Nephron (organoid): Measurements from ENCODE around the gene TLCD5.
A peak's percentile ranks its signal among the peaks of the same experiment; 100 is the strongest.

Source experiments
- H3K27ac Mint-ChIP-seq, 3 experiments: 2 replicates each; pipeline ENCODE4 v1.8.0; 2020; ENCODE audit warnings: mixed read lengths in 3 of 3, mild to moderate bottlenecking in 2 of 3, moderate library complexity in 1 of 3
- H3K27me3 Mint-ChIP-seq: 2 replicates; pipeline ENCODE4 v1.8.0; 2021; ENCODE audit warnings: low read depth, mild to moderate bottlenecking, moderate library complexity, mixed read lengths
- H3K36me3 Mint-ChIP-seq: 2 replicates; pipeline ENCODE4 v1.8.0; 2020; ENCODE audit warnings: low read depth, mixed read lengths
- H3K4me1 Mint-ChIP-seq: 2 replicates; pipeline ENCODE4 v1.8.0; 2020; ENCODE audit warnings: mixed read lengths
- H3K4me3 Mint-ChIP-seq, 3 experiments: 2 replicates each; pipeline ENCODE4 v1.8.0; 2020; ENCODE audit warnings: mild to moderate bottlenecking in 3 of 3, mixed read lengths in 3 of 3, moderate library complexity in 2 of 3
- H3K9me3 Mint-ChIP-seq: 2 replicates; pipeline ENCODE4 v1.8.0; 2020; ENCODE audit warnings: mixed read lengths
- TF ChIP-seq, protein P1 (sequence below), 3 experiments: fragments of 200-600 bp; sonication (generic); IDR thresholded peaks; one replicate each; pipeline ENCODE4 v1.5.0; 2021; ENCODE audit warnings: antibody characterized with exemption in 3 of 3; ENCODE audit not compliant: unreplicated experiment in 3 of 3

The TLCD5 gene

DNA sequence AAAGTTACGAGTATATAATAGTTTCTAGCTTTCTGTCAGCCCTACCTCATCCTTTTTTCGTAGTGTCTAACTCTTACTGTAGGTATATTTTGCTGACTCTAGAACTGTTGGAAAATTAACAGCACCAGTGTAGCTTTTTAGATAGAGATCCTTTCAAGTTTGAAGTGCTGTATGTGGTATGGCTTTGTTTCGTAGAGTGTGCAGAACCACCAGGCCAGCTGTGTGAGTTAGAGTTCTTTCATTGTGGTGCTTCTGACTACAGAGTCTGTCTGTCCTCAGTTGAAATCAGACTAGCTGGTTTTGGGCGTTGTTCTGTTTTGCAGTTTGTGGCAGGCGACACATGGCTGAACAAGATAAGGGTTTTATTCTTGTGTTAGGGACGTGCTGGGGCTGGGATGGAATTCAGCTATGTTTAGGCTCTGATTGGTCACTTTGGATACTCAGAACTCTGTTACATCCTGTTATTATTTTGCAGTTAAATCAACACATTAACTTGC, 14.3 kb downstream of the TLCD5 start:
- Mint-ChIP-seq H3K27me3 (no peaks in the 10 kb centered on the region), H3K27ac (peak overlapping the region; percentile 57 to 82 (median 68)), H3K9me3 (no peaks in the 10 kb centered on the region), H3K4me3 (peak overlapping the region; percentile 62 to 75 (median 72)), H3K4me1 (peaks cover 48% of the 10 kb centered on the region), H3K36me3 (no peaks in the 10 kb centered on the region)
- TF ChIP-seq, protein P1, sequence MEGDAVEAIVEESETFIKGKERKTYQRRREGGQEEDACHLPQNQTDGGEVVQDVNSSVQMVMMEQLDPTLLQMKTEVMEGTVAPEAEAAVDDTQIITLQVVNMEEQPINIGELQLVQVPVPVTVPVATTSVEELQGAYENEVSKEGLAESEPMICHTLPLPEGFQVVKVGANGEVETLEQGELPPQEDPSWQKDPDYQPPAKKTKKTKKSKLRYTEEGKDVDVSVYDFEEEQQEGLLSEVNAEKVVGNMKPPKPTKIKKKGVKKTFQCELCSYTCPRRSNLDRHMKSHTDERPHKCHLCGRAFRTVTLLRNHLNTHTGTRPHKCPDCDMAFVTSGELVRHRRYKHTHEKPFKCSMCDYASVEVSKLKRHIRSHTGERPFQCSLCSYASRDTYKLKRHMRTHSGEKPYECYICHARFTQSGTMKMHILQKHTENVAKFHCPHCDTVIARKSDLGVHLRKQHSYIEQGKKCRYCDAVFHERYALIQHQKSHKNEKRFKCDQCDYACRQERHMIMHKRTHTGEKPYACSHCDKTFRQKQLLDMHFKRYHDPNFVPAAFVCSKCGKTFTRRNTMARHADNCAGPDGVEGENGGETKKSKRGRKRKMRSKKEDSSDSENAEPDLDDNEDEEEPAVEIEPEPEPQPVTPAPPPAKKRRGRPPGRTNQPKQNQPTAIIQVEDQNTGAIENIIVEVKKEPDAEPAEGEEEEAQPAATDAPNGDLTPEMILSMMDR (IDR thresholded peaks at IDR 0.05; ENCODE audit: unreplicated experiment in 3 of 3): no peak

DNA sequence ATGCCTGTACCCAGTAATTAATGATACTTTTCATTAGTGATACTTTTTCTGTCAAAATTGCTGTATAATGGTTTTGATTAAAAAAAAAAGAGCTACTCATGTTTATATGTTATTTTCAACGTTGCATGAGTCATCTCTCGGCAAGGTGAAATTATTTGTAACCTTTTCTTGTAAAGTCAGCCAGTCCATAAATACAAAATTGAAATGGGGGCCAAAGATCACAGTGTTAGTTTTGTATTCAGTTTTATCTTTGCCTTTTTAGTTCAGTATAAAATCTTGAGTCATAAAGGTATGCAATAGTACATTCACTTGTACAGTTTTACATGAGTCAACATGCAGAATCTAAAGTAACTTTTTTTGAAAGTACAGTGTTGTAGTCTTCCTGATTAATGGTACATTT, 15.4 kb downstream of the TLCD5 start:
- peak overlapping the region in 2 of 3 experiments; percentile 18 to 57 for H3K27ac Mint-ChIP-seq
- H3K36me3 Mint-ChIP-seq: no peaks in the 10 kb centered on the region
- peak overlapping the region; percentile 2 to 25 (median 21) for H3K4me3 Mint-ChIP-seq
- no peaks in the 10 kb centered on the region for H3K27me3 Mint-ChIP-seq
- TF ChIP-seq, protein P1 (IDR thresholded peaks at IDR 0.05; ENCODE audit: unreplicated experiment in 3 of 3): no peak
- H3K4me1 Mint-ChIP-seq: peaks cover 51% of the 10 kb centered on the region
- no peaks in the 10 kb centered on the region for H3K9me3 Mint-ChIP-seq

DNA sequence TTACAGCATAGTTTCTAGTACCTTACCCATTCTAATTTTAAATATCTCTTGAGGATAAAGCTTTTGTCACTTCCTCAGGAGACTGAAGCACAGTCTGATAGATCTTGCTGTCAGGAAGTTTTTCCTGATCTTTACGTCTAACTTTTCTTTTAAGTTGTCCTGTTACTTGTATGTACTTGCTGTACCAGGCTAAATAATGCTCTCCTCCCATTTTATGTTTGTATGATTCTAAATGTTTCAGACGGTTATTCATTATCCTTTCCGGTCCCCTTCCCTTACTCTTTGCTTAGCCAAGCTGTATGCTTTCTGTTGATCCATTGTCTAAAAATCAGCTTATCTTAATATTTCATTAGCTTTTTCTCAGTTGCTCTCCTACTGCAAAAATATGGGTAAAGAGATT, 17.1 kb downstream of the TLCD5 start:
- Mint-ChIP-seq H3K4me3 (peak overlapping the region in 1 of 3 experiments; percentile 6), H3K27me3 (no peaks in the 10 kb centered on the region), H3K36me3 (no peaks in the 10 kb centered on the region), H3K4me1 (peaks cover 64% of the 10 kb centered on the region), H3K9me3 (no peaks in the 10 kb centered on the region), H3K27ac (peak overlapping the region in 2 of 3 experiments; percentile 1 to 5)
- TF ChIP-seq, protein P1 (IDR thresholded peaks at IDR 0.05; ENCODE audit: unreplicated experiment in 3 of 3): no peak

DNA sequence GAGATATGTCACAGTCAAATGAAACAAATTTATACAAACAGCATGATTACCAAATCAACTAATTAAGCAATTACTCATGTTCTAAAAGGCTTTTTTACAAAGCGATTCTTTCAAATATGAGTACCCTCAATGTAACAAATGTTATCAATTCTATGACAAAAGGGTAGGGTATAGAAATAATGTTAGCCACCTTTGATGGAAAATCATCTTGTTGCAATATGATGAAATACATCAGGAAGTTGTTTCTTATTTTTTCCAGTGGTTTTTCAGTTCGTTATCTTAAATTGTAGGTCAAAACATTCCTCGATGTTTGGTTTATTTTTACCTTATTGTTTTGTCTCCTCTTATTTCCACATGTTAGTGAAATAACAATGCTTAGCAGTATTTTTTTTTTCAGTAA, 17.6 kb downstream of the TLCD5 start:
- no peak overlapping the region for H3K27ac Mint-ChIP-seq
- TF ChIP-seq, protein P1 (IDR thresholded peaks at IDR 0.05; ENCODE audit: unreplicated experiment in 3 of 3): no peak

DNA sequence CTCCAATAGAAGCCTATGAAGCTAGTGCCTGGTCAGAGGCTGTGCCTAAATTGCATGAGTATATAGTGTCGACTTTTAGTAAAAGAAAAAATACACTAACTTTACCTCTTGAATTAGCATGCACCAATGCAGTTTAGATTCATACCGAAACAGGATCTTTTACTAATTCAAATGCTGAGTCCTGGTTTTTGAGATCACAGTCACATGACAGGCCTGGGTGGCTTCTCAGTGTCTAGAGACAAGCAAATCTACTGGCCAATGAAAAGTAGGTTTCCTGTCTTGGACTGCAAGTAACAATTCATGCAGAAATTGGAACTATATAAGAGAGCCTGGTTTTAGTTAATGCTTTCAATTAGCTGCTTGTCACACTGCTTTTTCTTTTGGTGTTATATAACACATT, 18.3 kb downstream of the TLCD5 start:
- Mint-ChIP-seq H3K36me3 (no peaks in the 10 kb centered on the region), H3K9me3 (no peaks in the 10 kb centered on the region), H3K27me3 (no peaks in the 10 kb centered on the region), H3K4me1 (peaks cover 61% of the 10 kb centered on the region), H3K4me3 (no peak overlapping the region), H3K27ac (peak overlapping the region in 1 of 3 experiments; percentile 11)
- TF ChIP-seq, protein P1 (IDR thresholded peaks at IDR 0.05; ENCODE audit: unreplicated experiment in 3 of 3): no peak

More for the DNA sequence above, 17.6 kb downstream of the TLCD5 start:
- Mint-ChIP-seq H3K4me3 (no peak overlapping the region), H3K4me1 (peaks cover 65% of the 10 kb centered on the region), H3K27me3 (no peaks in the 10 kb centered on the region), H3K9me3 (no peaks in the 10 kb centered on the region), H3K36me3 (no peaks in the 10 kb centered on the region)

DNA sequence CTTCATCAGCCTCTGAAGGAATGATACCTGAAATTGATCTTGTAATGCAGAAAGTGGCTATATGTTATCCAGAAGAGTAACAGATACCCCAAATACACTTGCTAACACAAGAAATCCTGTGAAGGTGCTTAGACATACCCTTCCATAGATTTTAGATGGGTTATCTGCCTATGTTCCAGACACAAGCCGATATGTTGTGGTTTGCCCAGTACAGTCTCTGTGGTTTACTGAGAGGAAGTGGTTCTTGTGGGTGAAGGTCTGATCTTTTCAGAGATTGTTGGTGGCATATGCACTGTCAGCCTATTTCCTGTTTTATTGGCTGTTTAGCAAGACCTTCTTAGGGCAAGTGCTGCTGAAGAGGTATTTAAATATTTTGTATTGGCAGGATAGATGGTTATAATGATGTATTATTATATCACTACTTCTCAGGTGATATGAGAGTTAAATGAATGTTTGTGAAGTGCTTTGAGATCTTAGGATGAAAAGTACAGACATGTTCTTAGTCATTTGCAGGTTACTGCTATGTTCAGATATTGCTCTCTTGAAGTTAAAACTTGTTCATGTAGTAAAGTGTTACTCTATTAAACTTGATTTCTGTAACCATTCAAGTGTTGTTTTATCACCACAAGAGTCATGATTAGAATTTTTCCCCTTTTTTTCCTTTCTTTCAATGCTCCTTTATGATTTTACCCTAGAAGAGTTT, 19.4 kb downstream of the TLCD5 start:
- Mint-ChIP-seq H3K36me3 (no peaks in the 10 kb centered on the region), H3K4me1 (peaks cover 61% of the 10 kb centered on the region), H3K9me3 (no peaks in the 10 kb centered on the region), H3K27ac (peak overlapping the region; percentile 28 to 83 (median 69)), H3K27me3 (no peaks in the 10 kb centered on the region), H3K4me3 (no peak overlapping the region)
- TF ChIP-seq, protein P1 (IDR thresholded peaks at IDR 0.05; ENCODE audit: unreplicated experiment in 3 of 3): no peak
